GM12878 (cell line): Measurements from ENCODE around the gene TSSK3. TPM values are rescaled to one million over a fixed set of nuclear protein-coding genes. Genes with fewer than 3 reads are reported as not detected.

ENCODE experiments used
- ATAC-seq: fragments of 200-7000 bp; cut with Tn5 transposase; 3 replicates; pipeline ENCODE4 v1.9.1; 2020; ENCODE audit warnings: mild to moderate bottlenecking, moderate library complexity
- BruUV-seq: library from RNA; stranded (reverse); fragments of 400-500 nt; replicated peaks from 2 replicates; lab custom pipeline; 2021; lab: Mats Ljungman, UMichigan
- CTCF ChIA-PET: fragments of 300-600 bp; sonication (Branson Sonifier 250); formaldehyde crosslinking; extraction: SDS; loops from one replicate; lab custom pipeline; 2021; ENCODE audit warnings: inconsistent platforms; lab: Yijun Ruan, JAX
- POLR2A ChIA-PET: fragments of 350-600 bp; formaldehyde crosslinking; extraction: SDS; loops from one replicate; lab custom pipeline; 2021; ENCODE audit warnings: inconsistent platforms; lab: Charles Lee
- RAD21 ChIA-PET: fragments of 300-600 bp; sonication (Branson Sonifier 250); formaldehyde crosslinking; loops from one replicate; lab custom pipeline; 2023; ENCODE audit warnings: antibody characterized with exemption; ENCODE audit not compliant: unreplicated experiment; lab: Charles Lee
- SMC1A ChIA-PET: fragments of 300-600 bp; sonication (Branson Sonifier 250); formaldehyde crosslinking; loops from one replicate; lab custom pipeline; 2023; ENCODE audit not compliant: unreplicated experiment, uncharacterized antibody; lab: Charles Lee
- DNase-seq: peaks from one replicate; pipeline ENCODE4 v3.0.0-alpha.2; 2011; ENCODE audit warnings: low read depth, low spot score
- FAIRE-seq: peaks from 3 replicates; lab custom pipeline; 2011; peaks lifted over from hg19 to GRCh38; lab: Jason Lieb, UNC
- H2AFZ ChIP-seq: 2 replicates; pipeline ENCODE4 v1.6.0; 2011; ENCODE audit warnings: low read depth, low read length, control low read depth; ENCODE audit not compliant: control insufficient read depth
- H3K27ac ChIP-seq: 2 replicates; pipeline ENCODE4 v1.5.1; 2011; ENCODE audit warnings: control low read depth; ENCODE audit not compliant: control insufficient read depth, insufficient read depth
- H3K27me3 ChIP-seq, 2 experiments: replicated peaks in 1 of 2; 2 replicates each; pipeline versions ENCODE4 v1.6.0 to v1.6.1; 2011; ENCODE audit warnings: low read length in 1 of 2; ENCODE audit not compliant: control insufficient read depth in 2 of 2, insufficient read depth in 2 of 2
- H3K36me3 ChIP-seq, 2 experiments: 2 replicates each; pipeline ENCODE4 v1.5.1; 2011; ENCODE audit warnings: low read length in 1 of 2; ENCODE audit not compliant: control insufficient read depth in 2 of 2, insufficient read depth in 2 of 2
- H3K4me1 ChIP-seq: 2 replicates; pipeline ENCODE4 v1.6.1; 2011; ENCODE audit warnings: mild to moderate bottlenecking, low read length, moderate library complexity, mixed read lengths; ENCODE audit not compliant: control insufficient read depth, insufficient read depth
- H3K4me2 ChIP-seq: 2 replicates; pipeline ENCODE4 v1.6.0; 2011; ENCODE audit warnings: control low read depth; ENCODE audit not compliant: control insufficient read depth, insufficient read depth
- H3K4me3 ChIP-seq: fragments of 200-600 bp; sonication (generic); 2 replicates; pipeline ENCODE4 v1.5.1; 2016
- H3K79me2 ChIP-seq: 2 replicates; pipeline ENCODE4 v1.6.0; 2011; ENCODE audit warnings: low read length; ENCODE audit not compliant: control insufficient read depth, insufficient read depth
- H3K9ac ChIP-seq: 2 replicates; pipeline ENCODE4 v1.8.0; 2011; ENCODE audit warnings: low read length, control low read depth, mixed read lengths; ENCODE audit not compliant: control insufficient read depth, insufficient read depth
- H3K9me3 ChIP-seq: replicated peaks from 3 replicates; pipeline ENCODE4 v1.5.1; 2011; ENCODE audit warnings: mild to moderate bottlenecking, low read length; ENCODE audit not compliant: control insufficient read depth, insufficient read depth
- H4K20me1 ChIP-seq: 2 replicates; pipeline ENCODE4 v1.6.0; 2011; ENCODE audit not compliant: control insufficient read depth, insufficient read depth
- BHLHE40 ChIP-seq, 2 experiments: fragments of 450-650 bp in 1 of 2; IDR thresholded peaks; 2 replicates each; pipeline ENCODE4 v1.6.1; 2011 to 2017; ENCODE audit warnings: low read depth in 2 of 2, borderline replicate concordance in 1 of 2, improper control_type of control experiment in 1 of 2, low read length in 1 of 2, mild to moderate bottlenecking in 1 of 2
- EED ChIP-seq: sonication (generic); IDR thresholded peaks from 2 replicates; pipeline ENCODE4 v1.6.1; 2016; ENCODE audit warnings: antibody characterized with exemption, low read depth
- GABPA ChIP-seq: IDR thresholded peaks from 2 replicates; pipeline ENCODE4 v1.6.1; 2014; ENCODE audit warnings: antibody characterized with exemption, low read depth, mild to moderate bottlenecking, inconsistent platforms
- GATAD2B ChIP-seq: fragments of 450-650 bp; conservative IDR thresholded peaks from 2 replicates; pipeline ENCODE4 v1.6.1; 2017; ENCODE audit warnings: low read depth, mild to moderate bottlenecking, moderate library complexity
- KDM1A ChIP-seq: fragments of 200-600 bp; sonication (generic); IDR thresholded peaks from 2 replicates; pipeline ENCODE4 v1.6.1; 2016; ENCODE audit warnings: borderline replicate concordance
- MEF2B ChIP-seq: fragments of 450-650 bp; IDR thresholded peaks from 2 replicates; pipeline ENCODE4 v1.6.1; 2018; ENCODE audit warnings: mild to moderate bottlenecking, moderate library complexity; ENCODE audit not compliant: partially characterized antibody, poor library complexity, severe bottlenecking
- NR2C1 ChIP-seq: fragments of 450-650 bp; IDR thresholded peaks from 2 replicates; pipeline ENCODE4 v1.6.1; 2017; ENCODE audit warnings: antibody characterized with exemption, mild to moderate bottlenecking, moderate library complexity
- PAX5 ChIP-seq: IDR thresholded peaks from 2 replicates; pipeline ENCODE4 v1.6.1; 2011; ENCODE audit warnings: low read depth, low read length, borderline replicate concordance
- PKNOX1 ChIP-seq: fragments of 450-650 bp; IDR thresholded peaks from 2 replicates; pipeline ENCODE4 v1.6.1; 2016; ENCODE audit warnings: mild to moderate bottlenecking
- RAD51 ChIP-seq: fragments of 450-650 bp; IDR thresholded peaks from 2 replicates; pipeline ENCODE4 v1.6.1; 2016; ENCODE audit warnings: moderate library complexity, mild to moderate bottlenecking, inconsistent platforms
- YY1 ChIP-seq: IDR thresholded peaks from 2 replicates; pipeline ENCODE4 v1.6.1; 2011; ENCODE audit warnings: low read depth, mild to moderate bottlenecking, low read length
- WGBS: methylation state at CpG from one replicate; pipeline ENCODE4 v1.1.6; 2016; ENCODE audit warnings: low lambda C conversion rate; ENCODE audit not compliant: insufficient replicate concordance, insufficient coverage; ENCODE audit errors: missing lambda C conversion rate; 5-methylcytosine and 5-hydroxymethylcytosine counted together
- in situ Hi-C: fragments of 300-500 bp; cut with MboI; formaldehyde crosslinking; loops from 9 replicates; pipeline ENCODE4 v1.14.3; 2018; ENCODE audit warnings: mixed read lengths
- intact Hi-C: fragments of 100-400 bp; cut with micrococcal nuclease; formaldehyde crosslinking; loops from one replicate; pipeline ENCODE4 v1.14.2; 2022; ENCODE audit not compliant: unreplicated experiment
- polyA plus RNA-seq, 11 experiments: library from polyadenylated mRNA; depleted of rRNA in 4 of 11; unstranded in 6 of 11; stranded (reverse) in 5 of 11; fragments of >200 nt; fragmentation: Nextera tagmentation in 4 of 11; fragmentation: Illumina TruSeq in 1 of 11; extraction: Ambion mirVana in 4 of 11; extraction: Trizol in 1 of 11; gene quantifications; 1 replicate in 1 of 11; 2 replicates in 10 of 11; pipeline versions ENCODE4 v1.2.1 to v1.2.3, GENCODE V29; 2011 to 2016; ENCODE audit warnings: inconsistent platforms in 2 of 11, missing spikeins in 2 of 11, low read depth in 1 of 11
- total RNA-seq, 4 experiments: library from RNA; depleted of rRNA in 3 of 4; stranded (reverse); fragments of >200 nt in 3 of 4; fragmentation: Illumina TruSeq in 1 of 4; extraction: Trizol in 1 of 4; gene quantifications; 2 replicates each; pipeline versions ENCODE4 v1.2.1 to v1.2.3, GENCODE V29; 2013 to 2021

TSSK3 gene
- total and polyA plus RNA-seq, 10 of the 15 experiments (the other 5 are each of a cell fraction or from before 2014, with no cell fraction given), result 0.42 to 0.82 (median 0.60) TPM

DNA sequence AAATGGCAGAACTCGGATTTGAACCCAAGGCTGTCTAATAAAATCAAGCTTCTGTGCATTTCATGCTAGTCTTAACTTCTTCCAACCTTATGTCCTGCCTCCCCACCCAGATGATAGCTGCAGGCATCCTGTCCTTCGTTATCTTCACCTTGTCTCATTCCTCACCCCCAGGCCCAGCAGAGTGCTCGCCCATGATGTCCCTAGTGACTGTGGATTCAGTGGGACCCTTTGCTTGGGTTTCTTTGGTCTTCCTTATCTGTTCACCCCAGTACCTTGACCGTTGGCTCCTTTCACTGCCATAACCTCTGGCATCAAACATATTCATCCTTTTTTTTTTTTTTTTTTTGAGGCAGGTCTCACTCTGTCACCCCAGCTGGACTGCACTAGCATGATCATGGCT, 37.5 kb downstream of the TSSK3 start:
- in situ Hi-C loops (no loop called here), intact Hi-C loops (loop anchor here (2.0 to 5.0 kb wide), 3 partner anchors 97 to 473 kb away; no protein-coding TSS in a partner anchor)
- no peak overlapping the region for H3K9ac ChIP-seq

More for the DNA sequence above, 37.5 kb downstream of the TSSK3 start:
- BruUV-seq, result no TSS peak
- ChIA-PET POLR2A (interaction anchor here (0.6 to 1.2 kb wide), 4 partner anchors 63 to 362 kb away, joined by 3 to 9 read pairs (median 6); no protein-coding TSS in a partner anchor), SMC1A (interaction anchor here (0.7 to 2.6 kb wide), 11 partner anchors 11 to 270 kb away, joined by 3 to 14 read pairs (median 4); partner anchors contain the start of gene MARCKSL1), CTCF (interaction anchor here (0.8 to 7.4 kb wide), 17 partner anchors 9 to 374 kb away, joined by 3 to 87 read pairs (median 5); partner anchors contain the start of gene FAM167B), RAD21 (interaction anchor here (0.7 to 3.4 kb wide), 8 partner anchors 16 to 473 kb away, joined by 3 to 16 read pairs (median 3); partner anchors contain the start of gene MARCKSL1)
- no peaks in the 10 kb centered on the region for H4K20me1 ChIP-seq
- no peak overlapping the region for H2AFZ ChIP-seq
- no peaks in the 10 kb centered on the region for H3K27me3 ChIP-seq
- no peak for DNase-seq
- no peaks in the 10 kb centered on the region for H3K79me2 ChIP-seq
- H3K4me3 ChIP-seq, result no peak overlapping the region
- no peak overlapping the region for H3K4me2 ChIP-seq
- no peaks in the 10 kb centered on the region for H3K4me1 ChIP-seq
- WGBS, result 3% methylated on average over 4 of the region's 4 CpGs
- no peaks in the 10 kb centered on the region for H3K36me3 ChIP-seq
- no peaks in the 10 kb centered on the region; the same call in 2 of the 3 replicates for H3K9me3 ChIP-seq
- H3K27ac ChIP-seq, result no peak overlapping the region
- no peak for ATAC-seq
- FAIRE-seq, result no peak
- no peak for TF ChIP-seq RAD51
- no peak for TF ChIP-seq EED
- TF ChIP-seq MEF2B, result no peak
- TF ChIP-seq PAX5, result no peak
- TF ChIP-seq YY1, result no peak
- no peak for TF ChIP-seq GABPA
- no peak for TF ChIP-seq GATAD2B
- no peak for TF ChIP-seq BHLHE40 (IDR thresholded peaks at IDR 0.05; ENCODE audit: borderline replicate concordance in 1 of 2, low read depth in 2 of 2, low read length in 1 of 2)
- no peak for TF ChIP-seq NR2C1
- TF ChIP-seq PKNOX1, result no peak
- no peak for TF ChIP-seq KDM1A
